ENCODE measurements around the gene PLEKHM1.

The PLEKHM1 gene

DNA sequence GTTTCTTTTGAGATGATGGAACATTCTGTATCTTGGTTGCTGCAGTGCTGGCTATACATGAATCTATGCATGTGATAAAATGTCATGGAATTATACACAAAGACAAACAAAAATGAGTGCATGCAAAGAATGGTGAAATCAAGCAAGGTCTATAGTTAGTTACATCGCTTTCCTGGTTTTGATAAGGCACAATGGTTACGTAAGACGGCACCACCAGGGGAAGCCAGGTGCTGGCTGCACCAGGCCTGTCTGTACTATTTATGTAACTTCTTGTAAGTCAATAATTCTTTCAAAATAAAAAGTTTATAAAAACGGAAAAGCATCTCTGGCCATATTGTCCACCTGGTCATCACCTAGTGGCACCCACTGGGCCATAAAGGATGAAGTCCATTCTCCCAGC lies 104.3 kb downstream of the PLEKHM1 start:
- TF ChIP-seq, protein P1, sequence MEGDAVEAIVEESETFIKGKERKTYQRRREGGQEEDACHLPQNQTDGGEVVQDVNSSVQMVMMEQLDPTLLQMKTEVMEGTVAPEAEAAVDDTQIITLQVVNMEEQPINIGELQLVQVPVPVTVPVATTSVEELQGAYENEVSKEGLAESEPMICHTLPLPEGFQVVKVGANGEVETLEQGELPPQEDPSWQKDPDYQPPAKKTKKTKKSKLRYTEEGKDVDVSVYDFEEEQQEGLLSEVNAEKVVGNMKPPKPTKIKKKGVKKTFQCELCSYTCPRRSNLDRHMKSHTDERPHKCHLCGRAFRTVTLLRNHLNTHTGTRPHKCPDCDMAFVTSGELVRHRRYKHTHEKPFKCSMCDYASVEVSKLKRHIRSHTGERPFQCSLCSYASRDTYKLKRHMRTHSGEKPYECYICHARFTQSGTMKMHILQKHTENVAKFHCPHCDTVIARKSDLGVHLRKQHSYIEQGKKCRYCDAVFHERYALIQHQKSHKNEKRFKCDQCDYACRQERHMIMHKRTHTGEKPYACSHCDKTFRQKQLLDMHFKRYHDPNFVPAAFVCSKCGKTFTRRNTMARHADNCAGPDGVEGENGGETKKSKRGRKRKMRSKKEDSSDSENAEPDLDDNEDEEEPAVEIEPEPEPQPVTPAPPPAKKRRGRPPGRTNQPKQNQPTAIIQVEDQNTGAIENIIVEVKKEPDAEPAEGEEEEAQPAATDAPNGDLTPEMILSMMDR (IDR thresholded peaks at IDR 0.05; ENCODE audit: low read depth, low read length, missing control alignments), result no peak
- no peak for DNase-seq (ENCODE audit: low read depth)
- no peak overlapping the region for H3K4me3 ChIP-seq (ENCODE audit: low read depth, low read length)
